Loucy (cell line): ENCODE measurements around the gene RPL12.
A peak's percentile ranks its signal among the peaks of the same experiment; 100 is the strongest.

Experiments used
- H2AFZ ChIP-seq: fragments of 200-600 bp; sonication (generic); 2 replicates; pipeline ENCODE4 v1.6.0; 2016; ENCODE audit warnings: antibody characterized with exemption, mild to moderate bottlenecking, low read length, moderate library complexity
- H3F3A ChIP-seq: fragments of 200-600 bp; 2 replicates; pipeline ENCODE4 v1.6.0; 2016; ENCODE audit warnings: antibody characterized with exemption, low read depth, mild to moderate bottlenecking
- H3K27me3 ChIP-seq: fragments of 200-600 bp; sonication (generic); 2 replicates; pipeline ENCODE4 v1.6.1; 2014; ENCODE audit warnings: low read length, mild to moderate bottlenecking; ENCODE audit not compliant: insufficient read depth, poor library complexity, severe bottlenecking
- H3K36me3 ChIP-seq: fragments of 200-600 bp; sonication (generic); 2 replicates; pipeline ENCODE4 v1.6.1; 2016; ENCODE audit warnings: low read length; ENCODE audit not compliant: insufficient read depth
- H3K4me1 ChIP-seq: fragments of 200-600 bp; sonication (generic); 2 replicates; pipeline ENCODE4 v1.5.1; 2014; ENCODE audit warnings: low read length, mild to moderate bottlenecking; ENCODE audit not compliant: insufficient read depth, poor library complexity, severe bottlenecking
- H3K4me2 ChIP-seq: fragments of 200-600 bp; sonication (generic); 2 replicates; pipeline ENCODE4 v1.6.0; 2014; ENCODE audit warnings: antibody characterized with exemption, low read length, low read depth, mild to moderate bottlenecking; ENCODE audit not compliant: poor library complexity, severe bottlenecking
- H3K4me3 ChIP-seq: fragments of 200-600 bp; sonication (generic); 2 replicates; pipeline ENCODE4 v1.5.1; 2014; ENCODE audit warnings: low read length, mild to moderate bottlenecking, mixed read lengths; ENCODE audit not compliant: poor library complexity, severe bottlenecking
- H3K79me2 ChIP-seq: fragments of 200-600 bp; sonication (generic); 2 replicates; pipeline ENCODE4 v1.6.1; 2014; ENCODE audit warnings: low read length; ENCODE audit not compliant: insufficient read depth
- H3K9ac ChIP-seq: fragments of 200-600 bp; sonication (generic); 2 replicates; pipeline ENCODE4 v1.6.0; 2014; ENCODE audit warnings: mild to moderate bottlenecking, low read depth, low read length, moderate library complexity; ENCODE audit not compliant: poor library complexity, severe bottlenecking
- H3K9me2 ChIP-seq: fragments of 200-600 bp; sonication (generic); replicated peaks from 2 replicates; pipeline ENCODE4 v1.6.1; 2016; ENCODE audit warnings: low read depth, low read length, mixed read lengths
- H3K9me3 ChIP-seq: fragments of 200-600 bp; sonication (generic); 2 replicates; pipeline ENCODE4 v1.6.1; 2014; ENCODE audit warnings: mild to moderate bottlenecking, antibody characterized with exemption, low read length, low read depth; ENCODE audit not compliant: insufficient read depth
- H4K20me1 ChIP-seq: fragments of 200-600 bp; sonication (generic); 2 replicates; pipeline ENCODE4 v1.6.0; 2014; ENCODE audit warnings: antibody characterized with exemption, low read length, mild to moderate bottlenecking; ENCODE audit not compliant: insufficient read depth, poor library complexity, severe bottlenecking
- EZH2phosphoT487 ChIP-seq: fragments of 200-600 bp; IDR thresholded peaks from 2 replicates; pipeline ENCODE4 v1.6.1; 2018; ENCODE audit warnings: antibody characterized with exemption, mild to moderate bottlenecking, moderate library complexity, borderline replicate concordance
- TF ChIP-seq, protein P1 (sequence below): fragments of 200-600 bp; sonication (generic); conservative IDR thresholded peaks from 2 replicates; pipeline ENCODE4 v1.5.1; 2014; ENCODE audit warnings: mild to moderate bottlenecking, antibody characterized with exemption, low read length

RPL12 gene

GRCh38 chr9:127458921-127459320, 7.7 kb upstream of the RPL12 start:
- no peaks in the 10 kb centered on the region for H3K27me3 ChIP-seq
- H3K36me3 ChIP-seq, result no peaks in the 10 kb centered on the region
- H3K9me3 ChIP-seq, result no peaks in the 10 kb centered on the region
- no peak overlapping the region for H3K4me2 ChIP-seq
- TF ChIP-seq, protein P1, sequence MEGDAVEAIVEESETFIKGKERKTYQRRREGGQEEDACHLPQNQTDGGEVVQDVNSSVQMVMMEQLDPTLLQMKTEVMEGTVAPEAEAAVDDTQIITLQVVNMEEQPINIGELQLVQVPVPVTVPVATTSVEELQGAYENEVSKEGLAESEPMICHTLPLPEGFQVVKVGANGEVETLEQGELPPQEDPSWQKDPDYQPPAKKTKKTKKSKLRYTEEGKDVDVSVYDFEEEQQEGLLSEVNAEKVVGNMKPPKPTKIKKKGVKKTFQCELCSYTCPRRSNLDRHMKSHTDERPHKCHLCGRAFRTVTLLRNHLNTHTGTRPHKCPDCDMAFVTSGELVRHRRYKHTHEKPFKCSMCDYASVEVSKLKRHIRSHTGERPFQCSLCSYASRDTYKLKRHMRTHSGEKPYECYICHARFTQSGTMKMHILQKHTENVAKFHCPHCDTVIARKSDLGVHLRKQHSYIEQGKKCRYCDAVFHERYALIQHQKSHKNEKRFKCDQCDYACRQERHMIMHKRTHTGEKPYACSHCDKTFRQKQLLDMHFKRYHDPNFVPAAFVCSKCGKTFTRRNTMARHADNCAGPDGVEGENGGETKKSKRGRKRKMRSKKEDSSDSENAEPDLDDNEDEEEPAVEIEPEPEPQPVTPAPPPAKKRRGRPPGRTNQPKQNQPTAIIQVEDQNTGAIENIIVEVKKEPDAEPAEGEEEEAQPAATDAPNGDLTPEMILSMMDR, result no peak
- no peak for TF ChIP-seq EZH2phosphoT487
- H3F3A ChIP-seq, result no peaks in the 10 kb centered on the region
- no peaks in the 10 kb centered on the region for H4K20me1 ChIP-seq
- no peaks in the 10 kb centered on the region for H3K79me2 ChIP-seq
- H3K4me3 ChIP-seq, result no peak overlapping the region
- no peaks in the 10 kb centered on the region for H3K9me2 ChIP-seq
- H3K4me1 ChIP-seq, result no peaks in the 10 kb centered on the region
- no peak overlapping the region for H2AFZ ChIP-seq
- no peak overlapping the region for H3K9ac ChIP-seq

GRCh38 chr9:127457191-127457878, 6.1 kb upstream of the RPL12 start:
- H3K9me2 ChIP-seq, result no peaks in the 10 kb centered on the region
- H3F3A ChIP-seq, result no peaks in the 10 kb centered on the region
- H3K9ac ChIP-seq, result no peak overlapping the region
- no peaks in the 10 kb centered on the region for H3K36me3 ChIP-seq
- TF ChIP-seq EZH2phosphoT487, result no peak
- TF ChIP-seq, protein P1, result no peak
- H4K20me1 ChIP-seq, result no peaks in the 10 kb centered on the region
- H3K9me3 ChIP-seq, result no peaks in the 10 kb centered on the region
- H3K4me2 ChIP-seq, result no peak overlapping the region
- no peaks in the 10 kb centered on the region for H3K79me2 ChIP-seq
- H3K27me3 ChIP-seq, result no peaks in the 10 kb centered on the region
- H3K4me3 ChIP-seq, result no peak overlapping the region
- no peak overlapping the region for H2AFZ ChIP-seq
- H3K4me1 ChIP-seq, result peaks cover 4% of the 10 kb centered on the region

GRCh38 chr9:127455324-127455992, 4.3 kb upstream of the RPL12 start:
- no peaks in the 10 kb centered on the region for H3K36me3 ChIP-seq

More at GRCh38 chr9:127455324-127455992, 4.3 kb upstream of the RPL12 start:
- Histone ChIP-seq H3K27me3 (peaks cover 8% of the 10 kb centered on the region), H3K9me2 (no peaks in the 10 kb centered on the region), H3K4me2 (no peak overlapping the region), H3K4me1 (peaks cover 6% of the 10 kb centered on the region), H4K20me1 (peaks cover 6% of the 10 kb centered on the region), H3K9ac (no peak overlapping the region), H2AFZ (no peak overlapping the region), H3K79me2 (peaks cover 13% of the 10 kb centered on the region), H3F3A (no peaks in the 10 kb centered on the region), H3K9me3 (no peaks in the 10 kb centered on the region), H3K4me3 (no peak overlapping the region)
- TF ChIP-seq, protein P1, result peak; percentile 72
- no peak for TF ChIP-seq EZH2phosphoT487
